CD4-positive, alpha-beta T cell treated with Interleukin-17A for 1 hour (primary cell): ENCODE measurements around the gene STIM1.
"Not testable (repeated sequence)": the region's sequence is repeated elsewhere in the genome, so short reads cannot be mapped to it uniquely, and the experiment has no call there.

ENCODE experiments used
- DNase-seq: peaks from one replicate; pipeline ENCODE4 v3.0.0-alpha.2; 2020

Gene STIM1

DNA sequence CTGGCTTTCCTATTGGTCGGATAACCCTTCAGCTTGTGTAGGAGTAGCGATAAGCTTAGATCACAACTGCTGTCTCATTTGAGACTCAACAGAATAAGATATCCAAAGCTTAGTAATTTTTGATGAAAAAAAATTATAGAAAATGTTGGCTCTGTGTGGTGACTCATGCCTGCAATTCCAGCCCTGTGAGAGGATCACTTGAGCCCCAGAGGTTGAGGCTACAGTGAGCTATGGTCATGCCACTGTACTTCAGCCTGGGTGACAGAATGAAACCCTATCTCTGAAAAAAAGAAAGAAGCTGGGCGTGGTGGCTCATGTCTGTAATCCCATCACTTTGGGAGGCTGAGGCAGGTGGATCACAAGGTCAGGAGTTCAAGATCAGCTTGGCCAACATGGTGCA is 183.5 kb downstream of the STIM1 start:
- DNase-seq = no peak

GRCh38 chr11:4040461-4040860 is 185.0 kb downstream of the STIM1 start:
- no peak for DNase-seq

DNA sequence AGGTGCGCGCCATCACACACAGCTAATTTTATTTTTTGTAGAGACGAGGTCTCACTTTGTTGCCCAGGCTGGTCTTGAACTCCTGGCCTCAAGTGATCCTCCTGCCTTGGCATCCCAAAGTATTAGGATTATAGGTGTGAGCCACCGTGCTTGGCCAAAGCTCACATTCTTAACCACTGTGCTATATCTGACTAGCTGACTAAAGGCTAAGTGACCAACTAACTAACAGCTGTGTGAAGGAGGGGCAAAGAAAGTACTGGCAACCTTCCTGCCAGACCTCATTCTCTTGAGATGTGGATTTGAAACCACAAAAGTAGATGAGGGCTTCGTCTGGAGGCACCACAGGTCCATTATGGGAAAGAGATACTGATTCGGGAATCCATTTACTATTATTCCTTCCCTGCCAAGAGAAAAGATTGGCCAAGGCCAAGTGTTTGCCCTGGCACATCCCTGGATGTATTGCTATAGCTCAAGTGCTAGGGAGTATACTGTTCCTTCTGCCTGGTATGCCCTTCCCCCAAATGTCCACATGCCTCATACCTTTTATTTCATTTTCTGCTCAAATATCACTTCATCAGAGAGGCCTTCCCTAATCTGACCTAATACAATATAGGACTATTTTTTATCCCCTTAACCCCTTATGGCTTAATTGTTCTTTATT is 186.4 kb downstream of the STIM1 start:
- DNase-seq = no peak

GRCh38 chr11:4044976-4045646 is 189.6 kb downstream of the STIM1 start:
- DNase-seq = no peak

DNA sequence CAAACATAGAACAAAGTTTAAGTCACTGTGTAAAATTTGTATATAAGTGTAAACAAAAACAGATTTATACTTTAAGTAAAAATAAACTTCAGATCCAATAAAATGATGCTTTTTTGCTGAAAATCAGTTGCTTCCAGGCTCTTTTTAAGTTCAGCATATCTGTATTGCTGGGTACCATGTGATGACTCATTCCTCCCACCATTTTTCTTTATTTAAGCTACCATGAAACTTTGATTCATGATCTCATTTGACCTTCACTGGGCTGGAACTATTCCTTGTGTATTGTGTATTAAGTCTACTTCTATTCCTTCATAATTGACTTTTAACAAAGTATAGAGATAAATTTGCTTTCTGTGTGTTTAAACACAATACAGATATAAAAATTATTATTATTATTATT is 192.9 kb downstream of the STIM1 start:
- no peak for DNase-seq

DNA sequence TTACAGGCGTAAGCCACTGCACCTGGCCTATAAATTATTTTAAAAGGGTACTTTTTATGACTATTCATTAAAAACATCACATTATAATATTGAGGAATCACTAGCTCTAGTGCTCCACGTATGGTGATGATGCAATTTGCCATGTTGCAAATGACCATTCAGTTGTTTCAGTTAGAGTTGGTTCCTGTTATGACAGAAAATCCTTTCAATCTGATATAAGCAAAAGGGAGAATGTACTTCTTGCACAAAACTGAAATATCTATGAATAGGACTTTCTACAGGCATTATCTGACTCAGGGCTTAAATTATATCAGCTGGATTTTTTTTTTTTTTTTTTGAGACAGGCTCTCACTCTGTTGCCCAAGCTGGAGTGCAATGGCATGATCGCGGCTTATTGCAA is 193.5 kb downstream of the STIM1 start:
- no peak for DNase-seq

DNA sequence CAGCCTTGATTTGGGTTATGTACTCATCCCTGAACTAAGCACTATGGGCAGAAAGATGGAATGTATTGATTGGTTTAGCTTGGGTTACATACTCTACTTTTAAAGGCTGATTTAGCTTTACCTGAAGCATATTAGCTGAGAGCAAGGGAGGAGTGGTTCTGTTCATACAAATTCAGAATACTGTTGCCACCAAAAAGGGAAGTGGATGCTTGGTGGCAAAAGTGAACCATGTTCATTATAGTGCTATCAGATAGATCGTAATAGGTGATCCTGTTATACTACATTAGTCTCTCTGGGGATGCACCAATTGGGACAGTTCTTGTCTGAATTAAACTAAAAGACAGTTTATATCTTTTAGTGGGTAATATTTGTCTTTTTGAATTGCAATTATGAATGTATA is 194.7 kb downstream of the STIM1 start:
- DNase-seq = no peak

- DNase-seq = not testable (repeated sequence)
Observed at GRCh38 chr11:4053200-4053599, 197.7 kb downstream of the STIM1 start.

- no peak for DNase-seq
Observed at GRCh38 chr11:4054643-4055042, 199.2 kb downstream of the STIM1 start.

GRCh38 chr11:4059424-4059823 is 204.0 kb downstream of the STIM1 start:
- no peak for DNase-seq

DNA sequence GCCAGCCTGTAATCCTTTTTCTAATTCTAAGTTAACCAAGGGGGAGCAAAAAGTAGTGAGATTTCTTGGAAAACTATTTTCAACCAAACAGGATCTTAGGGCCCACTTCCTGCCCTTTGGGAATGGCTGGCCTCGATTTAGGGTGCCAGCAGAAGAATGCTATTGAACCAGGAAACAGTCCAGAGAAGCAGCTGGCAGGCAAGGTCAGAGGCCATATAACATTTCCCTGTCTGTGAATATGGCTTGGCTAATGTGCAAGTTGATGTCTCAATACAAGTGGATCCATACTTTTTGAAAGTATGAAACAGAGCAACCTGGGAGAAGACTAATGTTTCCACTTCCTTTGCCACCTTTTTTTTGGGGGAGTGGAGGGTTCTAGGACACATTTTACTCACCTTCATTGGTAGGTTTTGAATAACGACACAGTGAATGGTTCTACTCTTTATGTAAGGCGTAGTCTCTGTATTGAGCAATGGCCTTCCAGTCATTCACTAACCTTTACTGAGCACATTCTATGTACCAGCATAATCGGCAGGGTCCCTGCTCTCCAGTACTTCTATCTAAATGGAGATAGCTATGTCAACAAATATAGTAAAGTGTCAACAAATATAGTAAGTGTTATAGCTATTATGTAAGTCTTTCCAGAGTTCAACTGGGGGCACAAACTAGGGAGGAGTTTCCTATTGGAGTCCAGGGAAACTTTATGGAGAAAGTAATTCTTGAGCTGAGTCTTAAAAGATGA is 204.9 kb downstream of the STIM1 start:
- DNase-seq = no peak

DNA sequence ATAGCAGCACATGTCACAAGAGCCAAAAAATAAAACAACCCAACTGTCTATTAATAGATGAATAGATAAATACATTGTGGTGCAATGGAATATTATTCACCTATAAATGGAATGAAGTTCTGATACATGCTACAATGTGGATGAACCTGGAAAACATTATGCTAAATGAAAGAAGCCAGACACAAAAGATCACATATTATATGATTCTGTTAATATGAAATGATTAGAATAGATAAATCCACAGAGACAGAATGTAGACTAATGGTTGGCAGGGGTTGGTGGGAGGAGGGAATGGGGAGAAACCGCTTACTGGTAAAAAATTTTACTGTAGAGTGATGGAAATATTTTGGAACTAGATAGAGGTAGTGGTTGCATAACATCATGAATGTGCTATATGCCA is 206.2 kb downstream of the STIM1 start:
- no peak for DNase-seq

- DNase-seq = no peak
Observed at GRCh38 chr11:4063348-4063747, 207.9 kb downstream of the STIM1 start.

DNA sequence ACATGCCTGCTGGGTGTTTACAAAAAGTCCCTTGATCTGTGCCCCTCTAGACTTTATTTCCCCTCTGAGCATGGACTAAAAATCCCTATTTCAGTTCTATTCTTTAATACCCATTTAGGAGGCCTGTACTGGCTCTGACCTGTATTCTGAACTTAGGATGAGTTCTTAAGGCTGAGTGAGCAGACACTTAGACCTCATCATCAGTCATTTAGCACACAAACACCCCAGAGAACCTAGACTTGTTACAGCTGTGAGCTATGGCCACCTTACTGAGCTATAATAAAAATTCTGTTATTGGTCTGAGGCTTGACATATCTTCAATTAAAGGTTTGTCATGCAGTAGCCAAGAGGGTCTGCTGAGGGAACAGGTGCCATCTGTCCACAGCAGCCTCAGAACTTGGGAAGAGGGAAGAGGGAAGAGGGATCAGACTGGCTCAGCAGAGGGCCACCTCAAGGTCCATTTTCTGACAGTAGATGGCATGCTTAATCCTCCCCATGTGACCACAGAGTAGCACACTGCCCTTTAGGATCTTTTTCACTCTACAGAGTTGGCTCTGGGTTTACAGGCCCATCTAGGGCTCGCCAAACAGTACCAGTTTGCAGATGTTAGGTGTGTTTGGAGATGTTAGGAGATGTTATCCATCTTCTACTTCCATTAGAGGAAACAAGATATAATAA is 209.0 kb downstream of the STIM1 start:
- DNase-seq = no peak

- DNase-seq = peak; percentile 32
Observed at GRCh38 chr11:4065086-4065485, 209.6 kb downstream of the STIM1 start.

DNA sequence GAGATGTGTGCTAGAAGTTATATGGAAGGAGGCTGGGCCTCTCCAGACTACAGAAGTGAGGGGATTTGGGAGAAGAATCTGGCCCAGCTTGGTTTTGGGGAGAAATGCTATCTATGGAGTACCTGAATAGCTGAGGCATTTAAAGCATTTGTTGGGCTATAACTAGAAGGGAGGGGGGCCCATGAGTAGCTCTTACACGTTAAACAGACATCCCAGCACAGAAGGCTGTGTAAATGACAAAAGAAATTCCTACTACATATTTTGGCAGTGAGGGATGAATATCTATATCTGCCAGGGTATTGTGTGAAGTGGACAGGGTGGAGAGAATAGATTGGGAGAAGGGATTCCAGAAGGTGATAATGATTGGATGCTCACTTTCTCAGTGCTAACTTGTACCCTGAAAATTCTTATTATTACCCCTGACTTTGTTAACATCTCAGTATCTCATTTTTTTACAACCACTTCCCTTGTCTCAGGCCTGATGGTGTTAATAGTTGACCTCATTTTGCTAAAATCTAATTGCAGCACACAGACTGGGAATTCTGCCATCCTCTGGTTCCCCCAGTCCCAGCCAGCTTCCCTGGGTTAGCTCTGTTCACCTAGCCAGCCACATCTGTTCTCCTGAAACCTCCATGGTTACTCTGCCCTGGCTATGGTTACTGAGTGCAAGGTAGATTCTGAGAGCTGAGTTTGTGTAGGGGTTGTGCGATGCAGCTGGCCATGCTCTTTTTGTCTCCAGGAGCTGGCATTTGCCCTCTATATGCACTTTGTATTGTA is 210.3 kb downstream of the STIM1 start:
- no peak for DNase-seq

DNA sequence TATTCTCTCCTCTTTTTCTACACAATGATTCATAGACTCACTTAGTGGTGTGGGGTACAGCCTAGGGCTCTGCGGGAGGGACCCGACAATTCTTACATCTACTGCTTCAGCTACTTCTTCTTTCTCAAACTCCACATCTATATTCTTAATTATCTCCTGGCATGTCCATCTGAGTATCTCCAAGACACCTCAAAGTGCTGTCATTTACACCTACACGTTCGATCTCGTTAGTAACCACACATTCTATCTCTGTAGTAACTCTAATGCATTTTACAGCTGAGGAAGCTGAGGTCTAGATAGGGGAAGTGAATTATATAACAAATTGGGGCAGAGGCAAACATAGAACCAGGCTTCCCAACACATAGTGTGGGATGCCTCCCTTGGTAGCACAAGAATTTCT is 211.4 kb downstream of the STIM1 start:
- DNase-seq = peak; percentile 18

DNA sequence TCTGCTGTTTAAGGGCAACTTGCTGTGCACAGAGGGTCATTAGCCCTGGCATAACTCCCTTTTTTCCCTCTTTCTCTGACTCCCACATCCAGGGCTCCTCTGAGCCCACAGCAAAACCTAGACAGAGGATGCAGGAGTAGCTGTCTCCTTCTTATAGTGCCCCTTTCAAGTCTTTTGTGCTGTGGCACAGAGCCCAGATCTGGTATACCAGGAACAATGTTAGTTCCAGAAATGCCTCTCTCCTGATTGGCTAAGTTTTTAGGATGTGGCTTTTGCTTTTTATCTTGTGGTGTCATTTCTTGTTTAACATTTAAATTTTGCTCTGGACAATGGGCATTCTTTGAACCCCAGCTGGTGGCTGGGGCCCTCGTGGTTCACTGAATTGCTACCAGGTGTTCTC is 213.5 kb downstream of the STIM1 start:
- DNase-seq = no peak

GRCh38 chr11:4071325-4071724 is 215.9 kb downstream of the STIM1 start:
- no peak for DNase-seq

- no peak for DNase-seq
Observed at GRCh38 chr11:4071914-4072313, 216.4 kb downstream of the STIM1 start.

DNA sequence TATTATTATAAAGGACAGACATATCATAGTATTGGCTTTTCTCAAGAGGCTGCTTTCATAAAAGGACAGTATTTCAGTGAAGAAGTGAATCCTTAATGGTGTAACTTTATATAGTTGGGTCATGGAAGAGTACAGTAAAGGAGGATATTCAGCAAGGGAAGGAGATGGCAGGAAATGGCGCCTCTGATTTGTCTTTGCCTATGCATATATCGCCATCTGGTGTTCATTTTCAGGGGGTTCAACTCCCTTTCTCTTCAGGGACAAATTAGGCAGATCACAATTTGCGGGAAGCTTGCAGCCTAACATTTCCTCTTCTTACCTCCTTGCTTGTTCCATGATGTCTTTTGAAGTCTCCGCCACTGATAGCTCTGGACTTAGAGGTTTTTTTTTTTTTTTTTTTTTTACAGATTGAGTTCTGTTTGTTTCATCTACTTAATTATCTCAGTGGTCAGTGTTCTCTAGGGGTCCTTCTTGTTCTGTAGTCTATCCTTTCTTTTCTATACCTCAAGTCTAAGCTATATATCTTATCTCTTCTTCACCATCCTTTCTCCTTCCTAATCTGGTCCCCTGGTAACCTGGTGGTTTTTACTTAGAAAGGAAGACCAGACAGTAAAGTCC is 217.3 kb downstream of the STIM1 start:
- peak; percentile 84 for DNase-seq

DNA sequence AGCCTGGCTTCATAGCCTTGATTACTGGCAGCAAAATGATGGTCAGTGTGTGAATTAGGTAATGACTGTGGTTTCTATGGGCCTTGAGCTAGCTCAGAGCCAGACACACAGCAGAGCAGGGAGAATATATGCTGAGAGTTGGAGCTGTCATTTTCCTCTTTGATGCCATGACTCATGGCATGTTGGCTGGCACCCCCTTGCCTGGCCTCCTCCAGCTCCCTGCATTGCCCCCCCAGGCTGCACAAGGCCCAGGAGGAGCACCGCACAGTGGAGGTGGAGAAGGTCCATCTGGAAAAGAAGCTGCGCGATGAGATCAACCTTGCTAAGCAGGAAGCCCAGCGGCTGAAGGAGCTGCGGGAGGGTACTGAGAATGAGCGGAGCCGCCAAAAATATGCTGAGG is 218.8 kb downstream of the STIM1 start:
- no peak for DNase-seq
